ENCODE measurements around the gene EFNA1. TPM values are rescaled to one million over a fixed set of nuclear protein-coding genes. Genes with fewer than 3 reads are reported as not detected.

EFNA1 gene
- total RNA-seq, 2 experiments from 2014 or later = not detected

- Histone ChIP-seq H3K9me3 (ENCODE audit: low read length) (no peaks in the 10 kb centered on the region), H3K79me2 (ENCODE audit: insufficient read depth, low read depth, low read length) (no peaks in the 10 kb centered on the region; the same call in 1 of the 2 replicates), H3K4me3 (ENCODE audit: low read depth, low read length, poor library complexity, severe bottlenecking) (peak overlapping the region; percentile 81), H3K9me2 (ENCODE audit: insufficient read depth, low read length) (no peaks in the 10 kb centered on the region), H2AFZ (ENCODE audit: low read length) (no peak overlapping the region), H3K4me1 (ENCODE audit: insufficient read depth, low read length, poor library complexity, severe bottlenecking) (peaks cover 25% of the 10 kb centered on the region), H4K20me1 (ENCODE audit: insufficient read depth, low read length) (no peaks in the 10 kb centered on the region), H3K4me2 (ENCODE audit: low read length) (peak overlapping the region; percentile 91), H3K27ac (ENCODE audit: low read depth, low read length, poor library complexity, severe bottlenecking) (no peak overlapping the region), H3K36me3 (ENCODE audit: insufficient read depth, low read length) (peaks cover 13% of the 10 kb centered on the region; the same call in 1 of the 2 replicates)
- CTCF ChIA-PET (ENCODE audit: unreplicated experiment) = no interaction called here
- no peak for DNase-seq (ENCODE audit: low spot score)
- intact Hi-C loops (cut with micrococcal nuclease; ENCODE audit: unreplicated experiment) = no loop called here
- POLR2A ChIA-PET = interaction anchor here (0.6 to 1.4 kb wide), 3 partner anchors 17 to 90 kb away, joined by 3 read pairs; no protein-coding TSS in a partner anchor
- no TSS peak for BruUV-seq (replicated peaks)
- TF ChIP-seq EZH2phosphoT487 (IDR thresholded peaks at IDR 0.05; ENCODE audit: borderline replicate concordance, low read depth, low read length) (no peak), CTCF (conservative IDR thresholded peaks at IDR 0.05; ENCODE audit: low read length) (no peak)
These were observed 6.6 kb downstream of the EFNA1 start for GRCh38 chr1:155134322-155134721.

- Histone ChIP-seq H4K20me1 (ENCODE audit: insufficient read depth, low read length) (no peaks in the 10 kb centered on the region), H2AFZ (ENCODE audit: low read length) (peak overlapping the region; percentile 65; the same call in 1 of the 2 replicates), H3K27ac (ENCODE audit: low read depth, low read length, poor library complexity, severe bottlenecking) (peak overlapping the region; percentile 67), H3K4me3 (ENCODE audit: low read depth, low read length, poor library complexity, severe bottlenecking) (peak overlapping the region; percentile 81), H3K9me2 (ENCODE audit: insufficient read depth, low read length) (no peaks in the 10 kb centered on the region), H3K4me1 (ENCODE audit: insufficient read depth, low read length, poor library complexity, severe bottlenecking) (peaks cover 25% of the 10 kb centered on the region), H3K79me2 (ENCODE audit: insufficient read depth, low read depth, low read length) (peaks cover 5% of the 10 kb centered on the region; the same call in 1 of the 2 replicates), H3K9me3 (ENCODE audit: low read length) (no peaks in the 10 kb centered on the region), H3K4me2 (ENCODE audit: low read length) (peak overlapping the region; percentile 91), H3K36me3 (ENCODE audit: insufficient read depth, low read length) (peaks cover 13% of the 10 kb centered on the region; the same call in 1 of the 2 replicates)
- TSS peak; percentile 80 for BruUV-seq (replicated peaks)
- DNase-seq (ENCODE audit: low spot score) = no peak
- ChIA-PET CTCF (ENCODE audit: unreplicated experiment) (no interaction called here), POLR2A (interaction anchor here (0.6 to 1.4 kb wide), 2 partner anchors 16 to 89 kb away, joined by 3 read pairs; no protein-coding TSS in a partner anchor)
- intact Hi-C loops (cut with micrococcal nuclease; ENCODE audit: unreplicated experiment) = no loop called here
- TF ChIP-seq CTCF (conservative IDR thresholded peaks at IDR 0.05; ENCODE audit: low read length) (no peak), EZH2phosphoT487 (IDR thresholded peaks at IDR 0.05; ENCODE audit: borderline replicate concordance, low read depth, low read length) (no peak)
These were observed 7.3 kb downstream of the EFNA1 start for GRCh38 chr1:155134880-155135414.

GRCh38 chr1:155135415-155136028 lies 7.8 kb downstream of the EFNA1 start, which contains the start of gene SLC50A1:
Gene SLC50A1, plus strand, starts transcription at chr1:155135852. Its CDS starts 60 bp downstream, at chr1:155135912.
- H3K36me3 ChIP-seq (ENCODE audit: insufficient read depth, low read length) = peaks cover 13% of the 10 kb centered on the region; the same call in 1 of the 2 replicates
- H3K4me2 ChIP-seq (ENCODE audit: low read length) = peak within 1 kb of the TSS; percentile 91
- H3K4me1 ChIP-seq (ENCODE audit: insufficient read depth, low read length, poor library complexity, severe bottlenecking) = peaks cover 25% of the 10 kb centered on the region
- no peaks in the 10 kb centered on the region for H3K9me2 ChIP-seq (ENCODE audit: insufficient read depth, low read length)
- ChIA-PET CTCF (ENCODE audit: unreplicated experiment) (no interaction called here), POLR2A (interaction anchor here (0.5 to 1.4 kb wide), 2 partner anchors 16 to 1136 kb away, joined by 3 read pairs; no protein-coding TSS in a partner anchor)
- H3K79me2 ChIP-seq (ENCODE audit: insufficient read depth, low read depth, low read length) = peaks cover 7% of the 10 kb centered on the region; the same call in 1 of the 2 replicates
- 0 out of 2 replicates have a peak, but pooled peaks have one; percentile 16 for TF ChIP-seq CTCF (conservative IDR thresholded peaks at IDR 0.05; ENCODE audit: low read length)
- no peak for TF ChIP-seq EZH2phosphoT487 (IDR thresholded peaks at IDR 0.05; ENCODE audit: borderline replicate concordance, low read depth, low read length)
- no peaks in the 10 kb centered on the region for H4K20me1 ChIP-seq (ENCODE audit: insufficient read depth, low read length)
- peak; percentile 92 for DNase-seq (ENCODE audit: low spot score)
- H3K4me3 ChIP-seq (ENCODE audit: low read depth, low read length, poor library complexity, severe bottlenecking) = peak within 1 kb of the TSS; percentile 81
- intact Hi-C loops (cut with micrococcal nuclease; ENCODE audit: unreplicated experiment) = no loop called here
- H3K9me3 ChIP-seq (ENCODE audit: low read length) = no peaks in the 10 kb centered on the region
- H2AFZ ChIP-seq (ENCODE audit: low read length) = peak within 1 kb of the TSS; percentile 65; the same call in 1 of the 2 replicates
- H3K27ac ChIP-seq (ENCODE audit: low read depth, low read length, poor library complexity, severe bottlenecking) = peak within 1 kb of the TSS; percentile 67
- no TSS peak for BruUV-seq (replicated peaks)

Data from OCI-LY7 (cell line).